Measurements from ENCODE around the gene BANF1.

BANF1 gene

GRCh38 chr11:66001942-66002647, at the start of gene BANF1, which contains the start of gene EIF1AD:
TSS of gene BANF1 (plus strand) at chr11:66002503. CDS start at chr11:66003251, 748 bp downstream.
TSS of gene EIF1AD (minus strand) at chr11:66002157. CDS start at chr11:66000389, 1,768 bp downstream.
- DNase-seq, result peak; percentile 97

- no peak for DNase-seq
These were observed 48.8 kb upstream of the BANF1 start for GRCh38 chr11:65953471-65953870.

GRCh38 chr11:65954771-65955170, 47.5 kb upstream of the BANF1 start:
- no peak for DNase-seq

- no peak for DNase-seq
These were observed 44.0 kb upstream of the BANF1 start for GRCh38 chr11:65958291-65958690.

- DNase-seq, result no peak
These were observed 43.4 kb upstream of the BANF1 start for GRCh38 chr11:65958774-65959420.

- no peak for DNase-seq
These were observed 41.5 kb upstream of the BANF1 start for GRCh38 chr11:65960824-65961266.

- DNase-seq, result peak; percentile 94
These were observed 40.8 kb upstream of the BANF1 start, which contains the start of gene SART1 for GRCh38 chr11:65961267-65962140. TSS of gene SART1 (plus strand) at chr11:65961734. CDS start at chr11:65961781, 47 bp downstream.

GRCh38 chr11:65962141-65962564, 40.1 kb upstream of the BANF1 start:
- DNase-seq, result no peak

GRCh38 chr11:65964906-65965305, 37.4 kb upstream of the BANF1 start:
- DNase-seq, result no peak

- DNase-seq, result no peak
These were observed 36.1 kb upstream of the BANF1 start for GRCh38 chr11:65965986-65966762.

GRCh38 chr11:65967329-65967934, 34.9 kb upstream of the BANF1 start:
- DNase-seq, result no peak

GRCh38 chr11:65968600-65969482, 33.5 kb upstream of the BANF1 start:
- DNase-seq, result peak; percentile 91

GRCh38 chr11:65972116-65972515, 30.2 kb upstream of the BANF1 start:
- no peak for DNase-seq

- no peak for DNase-seq
These were observed 28.7 kb upstream of the BANF1 start for GRCh38 chr11:65973439-65974110.

- DNase-seq, result no peak
These were observed 26.5 kb upstream of the BANF1 start for GRCh38 chr11:65975771-65976170.

- DNase-seq, result no peak
These were observed 25.8 kb upstream of the BANF1 start for GRCh38 chr11:65976216-65977176.

GRCh38 chr11:65977621-65978390, 24.5 kb upstream of the BANF1 start:
- DNase-seq, result no peak

Data from GF-D8 (cell line).